ENCODE data around the gene TOMT.

TOMT gene, protein sequence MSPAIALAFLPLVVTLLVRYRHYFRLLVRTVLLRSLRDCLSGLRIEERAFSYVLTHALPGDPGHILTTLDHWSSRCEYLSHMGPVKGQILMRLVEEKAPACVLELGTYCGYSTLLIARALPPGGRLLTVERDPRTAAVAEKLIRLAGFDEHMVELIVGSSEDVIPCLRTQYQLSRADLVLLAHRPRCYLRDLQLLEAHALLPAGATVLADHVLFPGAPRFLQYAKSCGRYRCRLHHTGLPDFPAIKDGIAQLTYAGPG

DNA sequence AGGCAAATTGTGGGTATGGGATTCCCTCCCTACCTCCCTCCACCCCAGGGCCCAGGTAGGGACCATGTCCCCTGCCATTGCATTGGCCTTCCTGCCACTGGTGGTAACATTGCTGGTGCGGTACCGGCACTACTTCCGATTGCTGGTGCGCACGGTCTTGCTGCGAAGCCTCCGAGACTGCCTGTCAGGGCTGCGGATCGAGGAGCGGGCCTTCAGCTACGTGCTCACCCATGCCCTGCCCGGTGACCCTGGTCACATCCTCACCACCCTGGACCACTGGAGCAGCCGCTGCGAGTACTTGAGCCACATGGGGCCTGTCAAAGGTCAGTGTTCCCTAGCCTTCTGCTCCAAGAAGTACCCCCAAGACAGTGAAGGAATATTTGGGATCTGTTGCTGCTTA, at the start of gene TOMT:
Gene TOMT (plus strand): TSS at position 37 of the 400 bp plus-strand sequence. CDS start 28 bp downstream, at position 65.
- DNase-seq (ENCODE audit: low read depth in 3 of 3): no peak

DNA sequence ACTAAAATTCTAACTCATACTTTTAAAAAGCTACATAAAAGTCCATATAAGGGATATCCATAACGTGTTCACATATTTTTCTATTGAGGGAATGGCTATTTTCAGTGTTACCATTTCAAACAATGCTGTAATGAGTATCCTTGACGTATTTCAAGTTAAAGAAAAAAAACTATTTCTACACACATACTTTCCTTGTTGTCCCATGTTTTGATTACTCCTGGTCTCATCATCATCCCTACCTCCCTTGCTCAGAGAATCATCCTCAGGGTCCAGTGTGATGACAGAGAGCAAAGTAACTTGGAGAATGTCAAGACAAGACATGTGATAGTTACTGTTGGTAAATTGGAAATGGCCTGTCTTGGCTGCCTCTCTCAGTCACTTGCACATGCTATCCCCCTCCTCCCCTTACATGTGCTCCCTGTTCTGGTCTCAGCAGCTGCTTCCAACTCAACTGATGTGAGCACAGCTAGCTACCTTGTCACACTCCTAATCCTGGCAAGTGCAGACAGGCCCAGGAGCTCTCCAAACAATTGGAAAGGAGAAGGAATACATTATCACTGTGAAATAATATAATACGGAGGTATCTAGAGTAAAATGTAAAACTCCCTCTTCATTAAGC, 47.2 kb upstream of the TOMT start:
- DNase-seq (ENCODE audit: low read depth in 3 of 3): no peak

DNA sequence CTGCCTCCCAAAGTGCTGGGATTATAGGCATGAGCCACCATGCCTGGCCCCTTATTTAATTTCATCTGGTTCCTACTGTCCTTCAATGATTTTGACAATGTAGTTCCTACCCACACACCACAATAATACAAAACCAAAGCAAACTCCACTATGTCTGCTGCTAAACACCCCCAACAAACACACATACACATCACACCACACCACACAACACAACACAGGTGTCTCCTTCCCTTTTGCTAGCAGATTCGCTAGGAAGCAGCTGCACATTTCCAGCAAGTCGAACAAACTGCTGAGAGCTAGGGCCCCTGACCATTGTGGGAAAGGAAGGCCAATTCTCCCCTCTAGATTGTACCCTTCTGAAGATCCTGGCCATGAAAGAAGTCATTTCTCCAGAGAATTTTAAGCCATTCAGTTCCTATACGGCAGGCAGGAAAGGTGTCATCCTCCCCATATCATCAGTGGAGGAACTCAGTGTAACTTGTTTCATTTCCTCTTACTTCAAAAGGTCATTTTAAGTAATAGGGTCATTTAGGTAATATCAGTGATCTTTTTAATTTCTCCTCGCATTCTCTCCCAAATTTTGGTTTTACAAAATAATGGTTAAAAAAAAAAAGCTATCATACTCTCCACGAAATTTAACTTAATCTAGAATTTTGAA, 43.9 kb upstream of the TOMT start:
- DNase-seq (ENCODE audit: low read depth in 3 of 3): no peak

GRCh38 chr11:72066855-72067254, 38.9 kb upstream of the TOMT start:
- DNase-seq (ENCODE audit: low read depth in 3 of 3): no peak

DNA sequence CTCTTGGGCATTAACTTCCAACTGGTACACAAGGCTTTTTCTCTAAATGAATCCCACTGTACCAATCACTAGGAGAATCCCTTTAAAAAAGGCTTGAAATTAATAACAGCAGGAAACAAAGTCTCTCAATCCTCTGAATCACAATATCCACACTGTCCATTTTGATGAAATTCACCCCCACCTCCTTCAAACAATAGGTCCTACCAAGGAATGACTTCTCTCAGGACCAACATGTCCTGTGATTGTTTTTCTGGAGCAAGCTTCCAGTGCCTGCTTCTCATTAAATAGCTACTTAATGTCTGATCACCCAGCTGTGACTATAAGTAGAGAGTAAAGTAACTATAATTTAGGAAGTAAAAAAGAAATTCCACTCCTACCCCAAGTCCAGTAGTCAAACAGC, 38.5 kb upstream of the TOMT start:
- DNase-seq (ENCODE audit: low read depth in 3 of 3): no peak

DNA sequence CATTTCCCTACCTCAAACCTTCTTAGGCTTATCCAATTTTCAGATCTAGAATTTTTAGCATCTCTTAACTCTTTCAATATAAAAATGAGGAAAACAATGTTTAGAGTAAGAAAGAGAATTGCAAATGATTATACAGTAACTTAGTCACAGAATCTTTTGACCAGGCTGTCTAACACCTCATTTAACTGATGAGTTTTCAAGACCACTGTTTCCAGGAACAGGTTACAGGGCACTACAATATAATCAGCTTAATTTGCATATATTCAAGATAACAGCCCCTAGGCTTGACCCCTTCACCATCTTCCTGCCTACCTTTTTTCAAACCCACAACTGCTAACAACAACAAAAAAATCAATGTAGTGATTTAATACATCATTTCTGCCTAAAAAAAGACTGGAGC, 38.0 kb upstream of the TOMT start:
- DNase-seq (ENCODE audit: low read depth in 3 of 3): no peak

DNA sequence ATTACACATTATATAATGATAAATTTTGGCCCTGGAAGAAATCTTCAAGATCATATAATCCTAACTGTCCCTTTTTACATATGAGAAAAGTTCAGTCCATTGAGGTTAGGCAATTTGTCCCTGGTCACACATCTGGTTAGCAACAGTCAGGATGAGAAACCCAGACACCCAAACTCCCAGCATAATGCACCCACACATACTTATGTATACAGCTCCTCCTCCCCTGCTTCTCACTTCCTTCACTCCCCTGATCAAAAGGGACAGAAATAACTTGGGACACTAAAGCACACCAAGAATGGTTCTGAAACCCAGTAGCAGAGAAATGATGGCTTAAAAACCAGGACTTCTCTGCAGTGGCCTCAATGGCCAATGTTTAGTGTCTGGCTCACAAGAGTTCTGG, 36.5 kb upstream of the TOMT start:
- DNase-seq (ENCODE audit: low read depth in 3 of 3): no peak

DNA sequence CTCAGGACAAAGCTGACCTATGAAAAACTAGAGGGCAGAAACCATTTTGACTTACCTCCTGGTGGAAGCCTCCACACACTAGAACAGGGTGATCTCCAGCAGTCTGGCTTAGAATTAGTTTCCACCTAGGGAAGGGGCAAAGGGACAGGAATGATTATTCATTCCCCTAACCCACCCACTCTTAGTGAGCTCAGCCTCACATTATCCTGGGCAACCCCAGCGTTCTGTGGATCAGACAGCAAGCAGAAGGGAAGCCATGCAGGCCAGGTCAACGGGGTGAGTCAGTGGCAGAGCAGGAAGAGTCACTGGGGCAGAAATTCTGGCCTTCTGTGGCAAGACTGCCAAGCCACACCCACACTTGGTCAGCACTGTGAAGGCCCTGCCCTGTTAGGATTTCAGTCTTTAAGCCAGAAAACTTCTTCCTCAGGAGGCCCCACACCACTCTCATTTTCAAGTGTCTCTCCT, 35.9 kb upstream of the TOMT start:
- no peak for DNase-seq (ENCODE audit: low read depth in 3 of 3)

DNA sequence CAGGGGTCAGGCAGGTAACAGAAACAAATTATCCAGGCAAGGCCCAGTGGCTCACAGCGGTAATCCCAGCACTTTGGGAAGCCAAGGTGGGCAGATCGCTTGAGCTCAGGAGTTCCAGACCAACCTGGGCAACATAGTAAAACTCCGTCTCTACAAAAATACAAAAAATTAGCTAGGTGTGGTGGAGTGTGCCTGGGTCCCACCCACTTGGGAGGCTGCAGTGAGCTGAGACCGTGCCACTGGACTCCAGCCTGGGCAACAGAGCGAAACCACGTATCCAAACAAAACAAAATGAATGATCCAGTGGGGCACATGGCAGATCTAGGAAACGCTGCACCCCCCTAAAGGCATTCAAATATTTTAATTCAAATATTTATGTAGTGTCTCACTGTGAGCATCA, 35.2 kb upstream of the TOMT start:
- no peak for DNase-seq (ENCODE audit: low read depth in 3 of 3)

DNA sequence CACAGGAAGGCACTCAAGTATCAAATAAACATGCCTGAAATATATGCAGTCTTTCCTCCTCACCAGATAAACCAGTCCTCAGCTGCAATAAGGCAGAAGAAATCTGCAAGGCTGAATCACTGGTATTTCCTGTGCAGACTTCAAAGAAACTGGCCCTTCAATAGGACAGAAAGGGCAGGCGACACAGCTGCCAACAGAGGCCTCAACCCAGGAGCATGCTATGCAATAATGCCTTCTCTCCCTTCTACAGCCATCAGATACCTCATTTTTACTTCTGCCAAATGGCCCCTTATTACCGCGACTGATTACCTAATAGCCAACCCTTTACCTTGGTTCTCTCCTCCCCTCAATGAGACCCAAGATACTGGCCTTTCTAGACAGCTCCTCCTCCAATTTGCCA, 33.4 kb upstream of the TOMT start:
- DNase-seq (ENCODE audit: low read depth in 3 of 3): no peak

DNA sequence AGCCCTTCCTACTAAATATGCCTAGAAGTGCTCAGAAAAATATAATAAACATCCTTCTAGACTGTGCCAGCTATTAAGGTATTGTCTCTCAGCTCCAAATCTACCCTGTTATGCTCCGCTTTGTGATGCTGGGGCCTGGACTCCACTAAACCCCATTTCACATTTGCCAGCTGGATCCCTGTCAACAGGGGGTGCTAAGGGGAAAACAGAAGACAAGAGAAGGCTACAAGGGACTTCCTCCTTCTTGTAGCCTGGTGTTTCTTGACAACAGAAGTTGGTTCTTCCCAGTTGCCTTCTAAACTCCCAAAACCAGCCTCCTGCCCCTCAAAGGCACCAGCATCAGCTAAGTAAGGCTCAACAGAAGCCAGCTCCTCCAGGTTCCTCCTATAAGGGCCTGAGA, 30.6 kb upstream of the TOMT start:
- DNase-seq (ENCODE audit: low read depth in 3 of 3): no peak

- DNase-seq (ENCODE audit: low read depth in 3 of 3): no peak
Measured at GRCh38 chr11:72075756-72076155, 30.0 kb upstream of the TOMT start.

DNA sequence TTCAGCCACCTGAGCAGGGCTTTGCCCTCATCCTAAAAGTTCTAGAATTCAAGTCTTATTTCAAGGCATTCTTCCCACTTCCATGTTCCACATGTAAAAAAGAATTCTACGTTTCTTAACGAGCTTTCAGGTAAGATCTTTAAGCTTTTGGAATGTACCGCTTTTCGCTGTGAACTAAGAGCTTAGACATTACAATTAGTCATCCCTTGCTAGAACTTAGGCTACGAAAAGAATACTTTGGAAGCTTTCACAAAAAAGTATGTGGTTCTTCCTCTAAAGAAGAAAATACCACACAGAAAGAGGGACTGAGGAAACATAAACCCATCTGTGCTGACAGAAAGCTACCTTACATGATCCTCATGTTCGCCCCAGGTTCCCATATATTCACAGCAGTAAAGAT, 27.2 kb upstream of the TOMT start:
- no peak for DNase-seq (ENCODE audit: low read depth in 3 of 3)

- no peak for DNase-seq (ENCODE audit: low read depth in 3 of 3)
Measured at GRCh38 chr11:72079819-72080325, 25.9 kb upstream of the TOMT start.

- peak; percentile 97 to 99 (median 99) for DNase-seq (ENCODE audit: low read depth in 3 of 3)
Measured at GRCh38 chr11:72080326-72081183, 25.2 kb upstream of the TOMT start, which contains the start of the genes LRRC51 and NUMA1. Gene LRRC51, plus strand, starts transcription at chr11:72080850. Its CDS starts 8,234 bp downstream, at chr11:72089084. Gene NUMA1, minus strand, starts transcription at chr11:72080542. Its CDS starts 44,599 bp downstream, at chr11:72035943.

- DNase-seq (ENCODE audit: low read depth in 3 of 3): no peak
Measured at GRCh38 chr11:72081184-72081644, 24.5 kb upstream of the TOMT start.

- no peak for DNase-seq (ENCODE audit: low read depth in 3 of 3)
Measured at GRCh38 chr11:72081821-72082453, 23.8 kb upstream of the TOMT start.

GRCh38 chr11:72083414-72083813, 22.3 kb upstream of the TOMT start:
- no peak for DNase-seq (ENCODE audit: low read depth in 3 of 3)

DNA sequence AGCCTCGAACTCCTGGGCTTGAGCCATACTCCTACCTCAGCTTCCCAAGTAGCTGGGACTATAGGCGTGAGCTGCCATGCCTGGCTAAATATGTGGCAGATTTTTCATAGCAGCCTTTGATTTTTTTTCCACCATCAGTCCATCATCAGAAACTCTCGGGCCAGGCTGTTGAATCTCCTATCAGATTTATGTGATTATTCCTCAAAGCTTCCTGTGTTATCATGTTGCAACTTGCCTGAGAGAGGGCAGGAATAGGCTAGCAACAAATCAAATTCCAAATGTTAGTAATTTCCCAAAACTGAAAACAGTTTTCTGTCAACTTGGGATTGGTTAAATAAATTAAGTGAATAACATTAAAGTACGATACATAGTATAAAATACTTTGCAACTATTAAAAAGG, 21.6 kb upstream of the TOMT start:
- DNase-seq (ENCODE audit: low read depth in 3 of 3): no peak

DNA sequence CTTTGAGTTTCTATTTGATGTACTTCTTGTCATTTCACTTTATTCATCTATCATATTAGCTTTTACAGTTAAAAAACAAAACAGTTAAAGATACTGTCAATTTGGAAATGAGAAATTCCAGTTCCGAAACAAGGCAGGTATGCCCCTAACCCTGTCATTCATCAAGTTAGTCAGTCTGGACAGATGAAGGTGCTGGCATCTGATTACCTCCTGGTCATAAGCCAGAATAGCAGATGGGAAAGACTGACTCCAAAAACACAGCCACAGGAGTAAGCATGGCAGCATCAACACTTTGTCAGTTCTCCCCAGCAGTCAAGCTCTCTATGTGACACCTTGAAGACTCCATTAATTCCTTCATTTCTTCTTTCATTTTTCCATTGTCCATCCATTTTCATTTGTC, 20.8 kb upstream of the TOMT start:
- no peak for DNase-seq (ENCODE audit: low read depth in 3 of 3)

Measured in stimulated activated CD4-positive, alpha-beta T cell treated with anti-CD3 and anti-CD28 coated beads, TNF-alpha, amount 100 ng/mL, for 24 hours (primary cell).